Stimulated activated CD4-positive, alpha-beta T cell treated with anti-CD3 and anti-CD28 coated beads, Interleukin-15, amount 100 ng/mL, for 24 hours (primary cell): Measurements from ENCODE around the gene ZNF473.
"Not testable (repeated sequence)": the region's sequence is repeated elsewhere in the genome, so short reads cannot be mapped to it uniquely, and the experiment has no call there.

Experiments used
- DNase-seq: peaks from one replicate; pipeline ENCODE4 v3.0.0-alpha.2; 2020

ZNF473 gene

DNA sequence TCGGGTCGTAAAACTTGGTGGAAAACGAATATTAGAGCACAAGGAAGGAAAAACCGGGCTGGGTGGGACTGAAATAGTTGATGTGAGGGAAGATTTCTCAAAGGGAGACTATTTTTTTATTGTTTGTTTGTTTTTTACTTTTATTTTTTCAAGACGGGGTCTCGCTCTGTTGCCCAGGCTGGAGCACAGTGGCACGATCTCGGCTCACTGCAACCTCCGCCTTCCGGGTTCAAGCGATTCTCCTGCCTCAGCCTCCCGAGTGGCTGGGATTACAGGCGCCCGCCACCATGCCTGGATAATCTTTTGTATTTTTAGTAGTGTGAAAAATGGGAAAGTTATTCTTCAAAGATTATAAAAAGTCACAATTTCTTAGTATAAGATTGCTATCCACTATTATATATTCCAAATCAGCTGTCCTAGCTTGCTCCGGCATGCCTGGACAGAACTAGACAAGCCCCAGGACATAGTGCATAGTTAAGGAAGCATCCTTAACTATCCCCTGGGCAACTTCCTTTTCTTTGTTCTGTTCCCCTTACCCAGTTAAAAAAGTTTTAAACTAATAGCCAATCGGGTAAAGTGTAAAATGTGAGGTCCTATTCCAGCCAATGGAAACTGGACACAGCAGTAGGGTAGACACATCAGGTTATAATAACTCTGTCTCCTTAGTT lies 25.6 kb downstream of the ZNF473 start:
- not testable (repeated sequence) for DNase-seq

GRCh38 chr19:50051964-50052363 lies 26.2 kb downstream of the ZNF473 start:
- DNase-seq = no peak

DNA sequence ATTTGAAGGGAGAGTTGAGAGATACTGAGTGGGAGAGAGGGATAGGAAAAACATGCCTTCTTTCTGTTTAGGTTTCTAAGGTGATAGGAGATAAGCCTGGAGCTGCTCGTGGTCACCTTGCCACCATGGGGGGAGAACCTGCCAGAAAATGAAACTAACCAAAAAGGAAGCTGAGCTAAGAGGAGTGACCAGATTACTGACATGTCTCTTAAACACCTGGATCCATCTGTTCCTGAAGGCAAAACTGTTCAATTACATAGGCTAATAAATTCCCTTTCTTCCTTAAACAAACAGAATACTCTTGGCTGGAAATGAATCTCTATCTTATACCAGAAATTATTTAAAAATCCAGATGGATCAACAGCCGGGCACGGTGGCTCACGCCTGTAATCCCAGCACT lies 27.3 kb downstream of the ZNF473 start:
- DNase-seq = no peak

DNA sequence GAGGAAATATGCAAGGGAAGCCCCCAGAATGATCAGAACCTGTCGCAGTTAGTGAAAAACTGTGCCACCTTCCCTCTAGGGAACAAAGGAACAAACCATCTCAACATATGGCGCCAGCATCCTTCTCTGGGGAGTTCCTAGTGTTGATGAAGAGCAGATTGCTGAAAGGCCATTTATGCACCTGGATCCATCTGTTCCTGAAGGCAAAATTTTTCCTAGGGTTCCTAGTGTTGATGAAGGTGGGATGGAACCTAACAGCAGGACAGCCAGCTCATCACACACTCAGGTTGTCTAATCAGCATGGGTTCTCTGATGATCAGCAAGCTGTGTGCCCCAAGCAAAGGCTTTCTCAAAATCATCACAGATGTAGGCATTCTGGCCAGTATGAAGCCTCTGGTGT lies 32.6 kb downstream of the ZNF473 start:
- DNase-seq = no peak

GRCh38 chr19:50059045-50059444 lies 33.2 kb downstream of the ZNF473 start:
- no peak for DNase-seq

GRCh38 chr19:50060107-50060506 lies 34.3 kb downstream of the ZNF473 start:
- DNase-seq = no peak

GRCh38 chr19:50061650-50062049 lies 35.8 kb downstream of the ZNF473 start:
- DNase-seq = no peak

GRCh38 chr19:50065938-50066337 lies 40.1 kb downstream of the ZNF473 start:
- DNase-seq = no peak

DNA sequence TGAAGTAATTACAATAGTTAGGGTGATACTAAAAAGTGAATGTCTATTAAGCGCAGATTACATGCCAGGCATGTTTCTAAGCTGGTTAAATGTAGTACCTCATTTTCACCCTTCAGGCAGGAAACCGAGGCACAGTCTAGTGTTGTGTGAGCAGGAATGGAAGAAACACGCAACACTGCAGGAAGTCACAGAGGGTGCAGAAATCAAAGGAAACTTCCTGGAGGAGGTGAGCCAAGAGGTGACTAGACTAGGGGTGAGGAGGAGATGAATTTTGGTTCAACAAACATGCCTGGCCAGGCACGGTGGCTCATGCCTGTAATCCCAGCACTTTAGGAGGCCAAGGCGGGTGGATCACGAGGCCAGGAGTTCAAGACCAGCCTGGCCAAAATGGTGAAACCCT lies 41.8 kb downstream of the ZNF473 start:
- no peak for DNase-seq

GRCh38 chr19:50068382-50068781 lies 42.6 kb downstream of the ZNF473 start:
- DNase-seq = not testable (repeated sequence)

DNA sequence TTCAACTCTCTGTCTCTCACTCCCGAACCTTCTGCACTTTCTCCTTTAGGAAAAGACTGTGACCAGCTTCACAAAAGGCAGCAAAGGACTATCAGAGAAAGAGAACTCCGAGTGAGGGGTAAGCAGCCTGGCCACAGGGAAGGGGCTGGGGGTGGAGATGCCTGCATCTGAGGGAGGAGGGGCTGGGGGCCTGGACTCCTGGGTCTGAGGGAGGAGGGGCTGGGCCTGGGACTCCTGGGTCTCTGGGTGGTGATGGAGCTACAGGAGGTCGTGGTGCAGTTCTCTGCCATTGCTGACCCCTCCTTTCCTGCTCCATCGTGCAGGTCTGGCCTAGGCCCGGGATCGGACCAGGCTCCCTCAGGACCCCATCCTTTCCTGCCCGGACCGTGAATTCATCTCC lies 49.3 kb downstream of the ZNF473 start:
- not testable (repeated sequence) for DNase-seq

DNA sequence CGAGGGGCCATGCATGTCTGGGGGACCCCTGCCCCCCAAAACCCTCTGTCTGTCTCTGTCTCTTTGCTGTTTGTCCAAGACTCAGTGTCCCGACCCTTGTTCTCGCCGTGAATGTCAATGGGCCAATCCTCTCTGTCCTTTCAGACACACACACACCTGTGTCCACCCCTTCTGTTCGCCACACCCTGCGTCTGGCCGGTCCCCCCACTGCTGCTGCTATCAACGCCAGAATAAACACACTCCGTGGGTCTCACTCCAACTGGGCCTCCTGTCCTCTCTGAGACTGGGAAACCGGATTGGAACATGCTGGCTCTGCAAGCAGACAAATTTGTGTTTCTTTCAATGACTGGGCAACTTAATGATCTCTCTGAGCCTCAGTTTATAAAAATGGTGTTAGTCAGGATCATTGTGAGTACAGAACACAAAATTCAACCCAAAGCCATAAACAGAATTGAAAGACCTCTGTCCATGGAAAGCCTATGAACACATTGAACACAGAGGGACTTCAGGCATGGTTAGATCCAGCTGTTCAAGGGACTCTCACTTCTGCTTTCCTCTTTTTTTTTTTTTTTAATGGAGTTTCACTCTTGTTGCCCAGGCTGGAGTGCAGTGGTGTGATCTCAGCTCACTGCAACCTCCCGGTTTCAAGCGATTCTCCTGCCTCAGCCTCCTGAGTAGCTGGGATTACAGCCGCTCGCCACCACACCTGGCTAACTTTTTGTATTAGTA lies 50.0 kb downstream of the ZNF473 start:
- DNase-seq = not testable (repeated sequence)

DNA sequence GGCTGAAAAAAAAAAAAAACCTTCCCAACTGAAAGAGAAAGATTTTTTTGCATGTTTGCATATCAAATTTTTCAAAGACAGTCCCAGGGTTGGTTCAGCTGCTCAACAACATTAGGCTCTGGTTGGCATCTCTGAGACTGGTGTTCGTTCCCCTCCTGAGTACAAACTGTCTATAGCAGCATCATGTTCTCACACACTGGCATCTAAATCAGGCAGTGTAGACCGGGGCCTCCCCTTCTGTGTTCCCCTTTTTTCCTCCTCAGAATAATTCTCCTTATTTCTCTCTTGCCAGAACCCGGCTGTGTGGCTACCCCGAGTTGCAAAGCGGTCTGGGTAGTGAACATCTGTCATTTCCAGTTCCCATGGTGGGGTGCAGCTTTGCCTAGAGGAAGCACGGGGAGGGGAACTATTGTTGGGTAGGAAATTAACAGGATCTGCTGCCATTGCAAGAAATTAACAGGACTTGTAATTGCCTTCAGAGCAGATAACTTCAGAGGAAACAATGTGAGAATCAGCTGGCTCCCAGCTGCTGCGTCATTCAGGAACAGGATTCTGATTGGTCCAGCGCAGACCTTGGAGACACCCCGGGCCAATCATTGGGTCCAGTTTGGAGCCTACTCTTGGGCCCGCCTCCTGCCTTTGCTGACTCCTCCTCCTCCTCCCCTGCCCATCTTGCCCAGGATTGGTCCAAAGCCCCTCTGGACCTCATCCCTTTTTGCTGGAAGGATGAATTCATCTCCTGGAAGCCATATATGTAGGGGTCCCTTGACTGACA lies 51.0 kb downstream of the ZNF473 start:
- DNase-seq = not testable (repeated sequence)

DNA sequence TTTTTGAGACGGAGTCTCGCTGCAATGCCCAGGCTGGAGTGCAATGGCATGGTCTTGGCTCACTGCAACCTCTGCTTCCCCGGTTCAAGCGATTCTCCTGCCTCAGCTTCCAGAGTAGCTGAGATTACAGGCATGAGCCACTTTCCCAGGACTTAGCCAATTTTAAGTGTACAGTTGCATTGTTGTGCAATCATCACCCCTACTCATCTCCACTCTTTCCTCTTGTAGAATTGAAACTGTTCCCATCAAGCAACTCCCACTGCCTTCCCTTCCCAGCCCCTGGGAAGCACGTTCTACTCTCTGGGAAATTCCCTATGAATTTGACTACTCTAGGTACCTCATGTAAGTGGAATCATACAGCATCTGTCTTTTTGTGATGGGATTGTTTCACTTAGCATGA lies 53.2 kb downstream of the ZNF473 start:
- not testable (repeated sequence) for DNase-seq

DNA sequence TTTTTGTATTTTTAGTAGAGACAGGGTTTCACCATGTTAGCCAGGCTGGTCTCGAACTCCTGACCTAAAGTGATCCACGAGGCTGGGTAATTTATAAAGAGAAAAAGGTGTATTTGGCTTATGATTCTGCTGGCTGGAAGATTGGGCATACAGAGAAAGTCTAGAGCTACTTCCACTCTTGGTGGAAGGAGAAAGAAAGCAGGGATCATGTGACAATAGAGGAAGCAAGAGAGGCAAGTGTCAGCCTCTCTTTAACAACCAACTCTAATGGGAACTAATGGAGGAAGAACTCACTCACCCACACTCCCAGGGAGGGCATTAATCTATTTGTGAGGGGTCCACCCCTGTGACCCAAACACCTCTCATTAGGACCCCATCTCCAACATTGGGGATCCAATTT lies 58.6 kb downstream of the ZNF473 start:
- DNase-seq = not testable (repeated sequence)

GRCh38 chr19:50087153-50087552 lies 61.3 kb downstream of the ZNF473 start:
- DNase-seq = not testable (repeated sequence)

DNA sequence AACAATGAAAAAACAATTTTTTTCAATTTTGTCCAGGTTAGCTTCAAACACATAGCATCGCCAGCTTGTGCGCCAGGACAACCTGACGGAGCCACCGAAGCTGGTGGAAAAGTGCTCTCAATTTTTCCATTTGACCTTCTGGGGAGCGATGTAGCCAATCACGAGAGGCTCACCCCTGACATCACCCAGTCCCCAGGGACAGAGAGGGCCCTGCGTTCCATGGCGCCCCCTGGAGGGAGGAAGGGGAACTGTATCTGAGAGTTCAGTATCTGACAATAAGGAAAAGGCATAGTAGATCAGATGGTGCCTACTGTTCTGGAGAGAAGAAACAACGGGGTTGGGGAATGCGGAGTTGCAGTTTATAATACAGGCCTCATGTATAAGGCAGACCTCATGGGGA lies 64.9 kb downstream of the ZNF473 start:
- DNase-seq = peak; percentile 61

DNA sequence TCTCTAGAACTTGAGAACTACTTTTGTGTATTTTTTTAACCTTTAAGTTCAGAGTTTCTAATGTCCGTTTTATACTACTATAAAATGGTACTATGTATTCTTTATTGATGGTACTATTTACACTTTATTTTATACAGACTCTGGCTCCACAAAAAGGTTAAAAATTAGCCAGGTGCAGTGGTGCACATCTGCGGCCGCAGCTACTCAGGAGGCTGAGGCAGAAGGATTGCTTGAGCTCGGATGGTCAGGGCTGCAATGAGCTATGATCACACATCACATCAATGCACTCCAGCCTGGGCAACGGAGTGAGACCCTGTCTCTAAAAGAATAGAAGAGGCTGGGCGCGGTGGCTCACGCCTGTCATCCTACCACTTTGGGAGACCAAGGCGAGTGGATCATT lies 66.0 kb downstream of the ZNF473 start:
- not testable (repeated sequence) for DNase-seq

DNA sequence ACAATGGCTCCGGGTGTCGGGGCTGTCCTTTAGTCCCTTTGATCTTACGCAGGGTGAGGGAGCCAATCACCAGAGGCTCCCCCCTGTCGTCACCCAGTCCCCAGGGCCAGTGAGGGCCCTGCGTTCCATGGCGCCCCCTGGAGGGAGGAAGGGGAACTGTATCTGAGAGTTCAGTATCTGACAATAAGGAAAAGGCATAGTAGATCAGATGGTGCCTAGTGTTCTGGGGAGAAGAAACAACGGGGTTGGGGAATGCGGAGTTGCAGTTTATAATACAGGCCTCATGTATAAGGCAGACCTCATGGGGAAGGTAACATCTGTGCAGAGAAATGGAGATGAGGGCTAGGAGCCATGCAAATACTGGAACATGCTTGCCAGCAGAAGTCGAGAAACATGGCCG lies 66.8 kb downstream of the ZNF473 start:
- DNase-seq = not testable (repeated sequence)

DNA sequence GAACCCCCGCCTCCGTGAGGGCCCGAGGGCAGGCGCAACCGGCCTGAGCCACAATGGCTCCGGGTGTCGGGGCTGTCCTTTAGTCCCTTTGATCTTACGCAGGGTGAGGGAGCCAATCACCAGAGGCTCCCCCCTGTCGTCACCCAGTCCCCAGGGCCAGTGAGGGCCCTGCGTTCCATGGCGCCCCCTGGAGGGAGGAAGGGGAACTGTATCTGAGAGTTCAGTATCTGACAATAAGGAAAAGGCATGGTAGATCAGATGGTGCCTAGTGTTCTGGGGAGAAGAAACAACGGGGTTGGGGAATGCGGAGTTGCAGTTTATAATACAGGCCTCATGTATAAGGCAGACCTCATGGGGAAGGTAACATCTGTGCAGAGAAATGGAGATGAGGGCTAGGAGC lies 72.1 kb downstream of the ZNF473 start:
- not testable (repeated sequence) for DNase-seq

DNA sequence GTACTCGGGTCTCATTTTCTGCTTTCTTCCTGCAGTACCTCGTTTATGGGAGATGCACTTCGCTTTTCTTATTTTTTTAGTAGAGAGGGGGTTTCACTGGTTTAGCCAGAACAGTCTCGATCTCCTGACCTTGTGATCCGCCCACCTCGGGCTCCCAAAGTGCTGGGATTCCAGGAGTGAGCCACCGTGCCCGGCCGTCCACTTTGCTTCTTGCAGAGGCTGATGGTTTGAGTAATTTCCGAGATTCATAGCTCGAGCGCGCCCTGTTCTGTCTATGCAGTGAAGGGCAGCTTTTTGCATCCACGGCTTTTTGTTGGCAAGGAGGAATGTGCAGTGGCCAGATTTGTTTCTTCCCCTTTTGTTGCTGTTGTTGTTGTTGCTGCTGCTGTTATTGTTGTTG lies 73.1 kb downstream of the ZNF473 start:
- DNase-seq = peak; percentile 13

- DNase-seq = not testable (repeated sequence)
These were observed 73.9 kb downstream of the ZNF473 start for GRCh38 chr19:50099696-50100095.

- not testable (repeated sequence) for DNase-seq
These were observed 75.1 kb downstream of the ZNF473 start for GRCh38 chr19:50100946-50101345.
